H1 (cell line): Measurements from ENCODE around the gene SLC27A4. TPM values are rescaled to one million over a fixed set of nuclear protein-coding genes. Genes with fewer than 3 reads are reported as not detected.

Experiments
- CTCF ChIA-PET: fragments of 300-600 bp; sonication (Branson Sonifier 250); formaldehyde crosslinking; loops from one replicate; lab custom pipeline; 2021; ENCODE audit not compliant: partially characterized antibody; lab: Charles Lee
- POLR2A ChIA-PET: fragments of 300-600 bp; sonication (Branson Sonifier 250); formaldehyde crosslinking; loops from one replicate; lab custom pipeline; 2021; ENCODE audit warnings: inconsistent platforms; ENCODE audit not compliant: partially characterized antibody; lab: Charles Lee
- DNase-seq, 2 experiments: peaks; one replicate each; pipeline versions ENCODE4 v3.0.0 to v3.0.0-alpha.2; 2010 to 2022; ENCODE audit warnings: low spot score in 2 of 2, low read depth in 1 of 2, mixed read lengths in 1 of 2
- FAIRE-seq: peaks from 2 replicates; lab custom pipeline; 2011; peaks lifted over from hg19 to GRCh38; lab: Jason Lieb, UNC
- H2AFZ ChIP-seq: 2 replicates; pipeline ENCODE4 v1.8.1; 2012; ENCODE audit warnings: low read length, inconsistent platforms
- H2AK5ac ChIP-seq: 2 replicates; pipeline ENCODE4 v1.6.1; 2013; ENCODE audit warnings: low read depth, low read length
- H2BK120ac ChIP-seq: replicated peaks from 2 replicates; pipeline ENCODE3; 2013; ENCODE audit warnings: low read depth, low read length, inconsistent platforms
- H2BK12ac ChIP-seq: 2 replicates; pipeline ENCODE4 v1.6.1; 2013; ENCODE audit warnings: low read depth, low read length
- H2BK15ac ChIP-seq: 2 replicates; pipeline ENCODE4 v1.6.1; 2013; ENCODE audit warnings: low read length
- H2BK20ac ChIP-seq: 2 replicates; pipeline ENCODE4 v1.6.1; 2013; ENCODE audit warnings: low read length
- H2BK5ac ChIP-seq: 2 replicates; pipeline ENCODE4 v1.6.1; 2013; ENCODE audit warnings: low read depth, low read length
- H3K14ac ChIP-seq: 2 replicates; pipeline ENCODE4 v1.6.1; 2013; ENCODE audit warnings: inconsistent platforms; ENCODE audit not compliant: insufficient read length
- H3K18ac ChIP-seq: 2 replicates; pipeline ENCODE4 v1.6.1; 2013; ENCODE audit warnings: low read length; ENCODE audit errors: extremely low read depth
- H3K23ac ChIP-seq: 2 replicates; pipeline ENCODE4 v1.6.1; 2013; ENCODE audit warnings: inconsistent platforms; ENCODE audit not compliant: insufficient read length
- H3K23me2 ChIP-seq: 2 replicates; pipeline ENCODE4 v1.6.1; 2013; ENCODE audit warnings: low read depth, low read length
- H3K27ac ChIP-seq: 2 replicates; pipeline ENCODE4 v1.6.1; 2011; ENCODE audit warnings: low read depth, low read length, inconsistent platforms
- H3K27me3 ChIP-seq, 4 experiments: replicated peaks in 1 of 4; 1 replicate in 1 of 4; 2 replicates in 3 of 4; pipeline versions ENCODE4 v1.6.1 to v1.8.1; 2011 to 2013; ENCODE audit warnings: low read length in 3 of 4, mild to moderate bottlenecking in 3 of 4, inconsistent platforms in 2 of 4, mixed read lengths in 2 of 4, moderate library complexity in 1 of 4; ENCODE audit not compliant: control insufficient read depth in 3 of 4, insufficient read depth in 3 of 4; ENCODE audit errors: extremely low read depth in 1 of 4
- H3K36me3 ChIP-seq, 4 experiments: 2 replicates each; pipeline versions ENCODE4 v1.6.1 to v1.8.1; 2011 to 2013; ENCODE audit warnings: mild to moderate bottlenecking in 4 of 4, low read length in 3 of 4, moderate library complexity in 2 of 4, control low read depth in 1 of 4, inconsistent platforms in 1 of 4; ENCODE audit not compliant: insufficient read depth in 4 of 4, control insufficient read depth in 2 of 4
- H3K4ac ChIP-seq: replicated peaks from 2 replicates; pipeline ENCODE3; 2013; ENCODE audit warnings: low read length, low read depth, mixed read lengths, inconsistent platforms; ENCODE audit not compliant: insufficient read length
- H3K4me1 ChIP-seq, 4 experiments: replicated peaks in 1 of 4; 1 replicate in 1 of 4; 2 replicates in 3 of 4; pipeline versions ENCODE4 v1.6.1 to v1.8.1; 2011 to 2013; ENCODE audit warnings: low read length in 3 of 4, inconsistent platforms in 2 of 4, mixed read lengths in 1 of 4; ENCODE audit not compliant: insufficient read depth in 4 of 4, control insufficient read depth in 3 of 4
- H3K4me2 ChIP-seq, 2 experiments: 2 replicates each; pipeline versions ENCODE4 v1.6.1 to v1.8.1; 2011 to 2013; ENCODE audit warnings: low read depth in 2 of 2, low read length in 2 of 2, control low read depth in 1 of 2, inconsistent platforms in 1 of 2, mild to moderate bottlenecking in 1 of 2; ENCODE audit not compliant: insufficient read depth in 1 of 2
- H3K4me3 ChIP-seq, 4 experiments: fragments of 200-600, 300-600 bp in 1 of 4; sonication (generic), shearing (Covaris generic), sonication (Bioruptor Twin) in 1 of 4; 2 replicates each; pipeline versions ENCODE4 v1.5.1 to v1.8.1; 2011 to 2016; ENCODE audit warnings: low read length in 4 of 4, low read depth in 3 of 4, control low read depth in 2 of 4, inconsistent platforms in 2 of 4, mild to moderate bottlenecking in 2 of 4, mixed read lengths in 1 of 4, moderate library complexity in 1 of 4; ENCODE audit not compliant: insufficient read depth in 2 of 4; ENCODE audit errors: extremely low read depth in 1 of 4
- H3K56ac ChIP-seq: replicated peaks from 2 replicates; pipeline ENCODE3; 2013; ENCODE audit warnings: low read depth, mild to moderate bottlenecking, mixed read lengths, low read length, inconsistent platforms; ENCODE audit not compliant: insufficient read length
- H3K79me1 ChIP-seq: 2 replicates; pipeline ENCODE4 v1.6.1; 2013; ENCODE audit warnings: low read depth, low read length, control low read depth
- H3K79me2 ChIP-seq, 2 experiments: 2 replicates each; pipeline versions ENCODE4 v1.6.1 to v1.8.1; 2012 to 2013; ENCODE audit warnings: low read length in 2 of 2, mild to moderate bottlenecking in 2 of 2, inconsistent platforms in 1 of 2; ENCODE audit not compliant: insufficient read depth in 2 of 2, control insufficient read depth in 1 of 2
- H3K9ac ChIP-seq, 4 experiments: replicated peaks in 1 of 4; 1 replicate in 1 of 4; 2 replicates in 3 of 4; pipeline versions ENCODE4 v1.6.1 to v1.8.1; 2011 to 2013; ENCODE audit warnings: low read depth in 3 of 4, low read length in 3 of 4, control low read depth in 2 of 4, mild to moderate bottlenecking in 2 of 4, moderate library complexity in 2 of 4, inconsistent platforms in 1 of 4; ENCODE audit errors: extremely low read depth in 1 of 4
- H3K9me3 ChIP-seq, 2 experiments: 2 replicates each; pipeline versions ENCODE4 v1.6.1 to v1.8.1; 2012 to 2013; ENCODE audit warnings: mild to moderate bottlenecking in 2 of 2, moderate library complexity in 2 of 2, control low read depth in 1 of 2, inconsistent platforms in 1 of 2, low read depth in 1 of 2, low read length in 1 of 2, mixed read lengths in 1 of 2; ENCODE audit not compliant: insufficient read depth in 2 of 2
- H4K20me1 ChIP-seq, 2 experiments: replicated peaks in 1 of 2; 2 replicates each; pipeline versions ENCODE3 to v1.8.1; 2011 to 2013; ENCODE audit warnings: inconsistent platforms in 2 of 2, low read length in 2 of 2, mild to moderate bottlenecking in 1 of 2; ENCODE audit not compliant: insufficient read depth in 2 of 2, control insufficient read depth in 1 of 2
- H4K5ac ChIP-seq: 2 replicates; pipeline ENCODE4 v1.6.1; 2013; ENCODE audit warnings: low read length, low read depth, mixed read lengths, inconsistent platforms; ENCODE audit not compliant: insufficient read length
- H4K8ac ChIP-seq: 2 replicates; pipeline ENCODE4 v1.8.0; 2013; ENCODE audit warnings: mild to moderate bottlenecking, moderate library complexity, low read length, inconsistent platforms; ENCODE audit not compliant: insufficient read depth; ENCODE audit errors: extremely low read depth
- H4K91ac ChIP-seq: replicated peaks from 2 replicates; pipeline ENCODE3; 2013; ENCODE audit warnings: low read length, mixed read lengths, inconsistent platforms; ENCODE audit not compliant: insufficient read length
- ASH2L ChIP-seq: fragments of 200-600, 300-600 bp; sonication (generic); IDR thresholded peaks from one replicate; pipeline ENCODE4 v1.7.1; 2017; ENCODE audit warnings: low read length
- RAD21 ChIP-seq, 2 experiments: IDR thresholded peaks in 1 of 2; conservative IDR thresholded peaks in 1 of 2; 2 replicates each; pipeline ENCODE4 v1.6.1; 2011; ENCODE audit warnings: low read depth in 2 of 2, low read length in 2 of 2, improper control_type of control experiment in 1 of 2, inconsistent platforms in 1 of 2, mild to moderate bottlenecking in 1 of 2, moderate library complexity in 1 of 2
- RBBP5 ChIP-seq: IDR thresholded peaks from 2 replicates; pipeline ENCODE4 v1.7.1; 2012; ENCODE audit warnings: low read depth, mild to moderate bottlenecking, inconsistent platforms, low read length, moderate library complexity, borderline replicate concordance
- SIN3A ChIP-seq, 2 experiments: IDR thresholded peaks in 1 of 2; conservative IDR thresholded peaks in 1 of 2; 2 replicates each; pipeline ENCODE4 v1.6.1; 2011 to 2012; ENCODE audit warnings: low read length in 2 of 2, improper control_type of control experiment in 1 of 2, low read depth in 1 of 2, mild to moderate bottlenecking in 1 of 2
- SP2 ChIP-seq: IDR thresholded peaks from 2 replicates; pipeline ENCODE4 v1.6.1; 2012; ENCODE audit warnings: mild to moderate bottlenecking, low read length, inconsistent platforms
- WGBS, 2 experiments: shearing (Covaris generic) in 1 of 2; methylation state at CpG; one replicate each; pipeline versions ENCODE4 v1.1.6 to v1.1.7; 2013 to 2015; ENCODE audit warnings: low lambda C conversion rate in 2 of 2, mixed read lengths in 2 of 2, inconsistent platforms in 1 of 2, low coverage in 1 of 2, missing lambda C conversion rate in 1 of 2; ENCODE audit not compliant: insufficient replicate concordance in 2 of 2, insufficient coverage in 1 of 2, insufficient read length in 1 of 2; ENCODE audit errors: extremely low coverage in 1 of 2, missing lambda C conversion rate in 1 of 2; 5-methylcytosine and 5-hydroxymethylcytosine counted together
- long read RNA-seq, 2 experiments: library from RNA in 1 of 2; library from capped mRNA in 1 of 2; stranded (forward); transcript quantifications; one replicate each; pipeline ENCODE4 v2.0.0, GENCODE V29; 2021; ENCODE audit warnings: inconsistent platforms in 1 of 2
- polyA minus RNA-seq, 3 experiments: library from RNA; depleted of rRNA, polyadenylated mRNA; stranded (reverse); fragments of >200 nt; gene quantifications; 1 replicate in 2 of 3; 2 replicates in 1 of 3; pipeline ENCODE4 v1.2.3, GENCODE V29; 2011
- polyA plus RNA-seq, 7 experiments: library from polyadenylated mRNA; depleted of rRNA in 3 of 7; stranded (reverse) in 5 of 7; unstranded in 2 of 7; fragments of >200 nt in 5 of 7; fragments of 200-250 nt in 2 of 7; gene quantifications; 1 replicate in 5 of 7; 2 replicates in 1 of 7; 4 replicates in 1 of 7; pipeline versions ENCODE4 v1.2.1 to v1.2.3, GENCODE V29; 2011 to 2013; ENCODE audit warnings: missing spikeins in 2 of 7, mixed read lengths in 2 of 7
- total RNA-seq: library from RNA; stranded (reverse); fragmentation: NEBNext Ultra II Directional; extraction: Animal tissue kit (Norgen Biotek cat#: 25700); gene quantifications from 2 replicates; pipeline ENCODE4 v1.2.1, GENCODE V29; 2021
- TF ChIP-seq, protein P1 (sequence below): IDR thresholded peaks from 2 replicates; pipeline ENCODE4 v1.6.1; 2011; ENCODE audit warnings: low read depth, mild to moderate bottlenecking, low read length; ENCODE audit not compliant: insufficient read depth

SLC27A4 gene
- 20.5 and 21.1 TPM in 2 replicates for total RNA-seq
- 14.9 and 23.1 TPM in 2 replicates for polyA plus RNA-seq (2011; rRNA removed)
- 14.8 TPM for polyA plus RNA-seq (2011; cell fraction: cytosol; rRNA removed)
- polyA plus RNA-seq (2011; cell fraction: nucleus; rRNA removed) = 24.5 TPM
- 12.1 to 19.7 TPM (median 18.6 TPM) in 4 replicates for polyA plus RNA-seq (2012, experiment 1 of 2)
- polyA plus RNA-seq (2012, experiment 2 of 2) = 20.0 TPM
- polyA plus RNA-seq (2013, experiment 1 of 2) = 19.0 TPM
- polyA plus RNA-seq (2013, experiment 2 of 2) = 22.2 TPM
- 17.4 and 19.9 TPM in 2 replicates for polyA minus RNA-seq (2011; rRNA and poly(A)+ RNA removed)
- polyA minus RNA-seq (2011; cell fraction: cytosol; rRNA and poly(A)+ RNA removed) = 16.5 TPM
- polyA minus RNA-seq (2011; cell fraction: nucleus; rRNA and poly(A)+ RNA removed) = 10.8 TPM
- long read RNA-seq, experiment 1, partial matches to known transcripts = 19 of 23 reads
- long read RNA-seq, experiment 1, other reads (novel, unspliced or antisense) = 2 of 23 reads
- long read RNA-seq, experiment 2, partial matches to known transcripts = 6 of 8 reads
- long read RNA-seq, experiment 2, other reads (novel, unspliced or antisense) = 1 of 8 reads

DNA sequence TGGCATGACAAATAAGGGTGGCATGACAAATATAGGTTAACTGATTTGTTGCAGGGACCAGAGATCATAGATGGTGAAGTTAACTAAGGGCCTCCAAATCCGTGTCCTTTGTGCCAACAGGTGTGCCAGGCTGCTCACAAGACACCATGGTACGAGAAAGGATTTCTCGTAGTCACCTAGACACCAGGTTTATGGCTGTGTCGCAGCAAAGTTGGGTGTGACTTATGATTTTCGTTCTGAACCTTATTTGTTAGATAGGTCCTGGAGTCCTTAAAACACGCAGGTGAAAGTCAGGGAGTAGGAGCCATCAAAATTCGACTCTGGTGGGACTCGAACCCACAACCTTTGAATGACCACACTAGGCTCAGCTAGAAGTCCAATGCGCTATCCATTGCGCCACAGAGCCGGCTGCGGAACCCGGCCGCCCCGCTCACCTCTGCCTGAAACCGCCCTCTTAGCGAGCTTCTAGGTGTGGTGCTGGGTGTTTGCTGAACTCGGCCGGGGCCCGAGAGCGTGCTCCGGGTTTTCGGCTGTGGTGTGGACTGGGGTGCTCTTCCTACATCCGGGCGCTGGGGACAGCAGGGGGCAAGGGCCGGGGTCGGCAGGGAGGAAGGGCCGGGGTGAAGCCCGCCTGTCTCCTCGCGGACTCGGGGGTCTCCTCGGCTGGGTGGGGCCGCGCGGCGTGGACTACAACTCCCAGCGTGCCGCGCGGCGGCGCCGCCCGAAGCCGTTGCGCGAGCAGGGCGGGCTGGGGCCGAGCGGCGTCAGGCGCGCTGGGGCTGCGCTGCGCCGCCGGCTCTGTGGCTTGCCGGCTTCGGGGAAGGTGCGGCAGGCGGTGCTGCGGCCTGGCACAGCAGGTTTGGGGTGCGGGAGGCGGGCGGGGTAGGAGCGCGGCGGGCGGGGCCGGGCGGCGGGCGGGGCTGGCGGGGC is at the start of gene SLC27A4:
Gene SLC27A4 (plus strand): TSS at position 767 of the 930 bp plus-strand sequence. CDS start 2,606 bp downstream, outside the sequence.
- peaks cover 0 to 2% of the 10 kb centered on the region in 2 experiments for H4K20me1 ChIP-seq
- H4K5ac ChIP-seq = no peak within 1 kb of the TSS
- H3K79me2 ChIP-seq = no peaks in the 10 kb centered on the region
- H3K27ac ChIP-seq = no peak within 1 kb of the TSS; the same call in 1 of the 2 replicates
- H3K4me2 ChIP-seq = peak within 1 kb of the TSS; percentile 55 to 95
- H3K4me3 ChIP-seq = peak within 1 kb of the TSS; percentile 60 to 90 (median 77)
- peak within 1 kb of the TSS; percentile 91 for H4K8ac ChIP-seq
- no peak within 1 kb of the TSS for H2BK15ac ChIP-seq
- DNase-seq (peak; percentile 89 to 97), FAIRE-seq (no peak)
- H3K23me2 ChIP-seq = peaks cover 5% of the 10 kb centered on the region; the same call in 1 of the 2 replicates
- H3K79me1 ChIP-seq = no peaks in the 10 kb centered on the region
- H2BK120ac ChIP-seq = no peak within 1 kb of the TSS
- H4K91ac ChIP-seq = no peak within 1 kb of the TSS
- H3K56ac ChIP-seq = no peak within 1 kb of the TSS
- ChIA-PET CTCF (interaction anchor here (0.6 to 1.5 kb wide), 5 partner anchors 13 to 223 kb away, joined by 3 to 4 read pairs (median 3); no protein-coding TSS in a partner anchor), POLR2A (interaction anchor here (0.7 to 1.5 kb wide), 8 partner anchors 9 to 349 kb away, joined by 3 to 6 read pairs (median 4); partner anchors contain the start of gene SET)
- peak within 1 kb of the TSS; percentile 72; the same call in 1 of the 2 replicates for H2AFZ ChIP-seq
- H3K18ac ChIP-seq = peak within 1 kb of the TSS; percentile 29; the same call in 1 of the 2 replicates
- no peak within 1 kb of the TSS for H3K23ac ChIP-seq
- peaks cover 0 to 2% (median 0%) of the 10 kb centered on the region in 4 experiments; a peak in 2 of 7 replicates for H3K4me1 ChIP-seq
- no peaks in the 10 kb centered on the region; a peak in 1 of 7 replicates for H3K27me3 ChIP-seq
- H2BK5ac ChIP-seq = no peak within 1 kb of the TSS
- H2BK20ac ChIP-seq = no peak within 1 kb of the TSS
- peak within 1 kb of the TSS in 3 of 4 experiments; percentile 22 to 39 (median 26); a peak in 4 of 7 replicates for H3K9ac ChIP-seq
- H3K14ac ChIP-seq = no peak within 1 kb of the TSS
- no peak within 1 kb of the TSS for H2AK5ac ChIP-seq
- H3K9me3 ChIP-seq = no peaks in the 10 kb centered on the region
- 9% methylated on average over 39 of the region's 75 CpGs; no CpG with 5 or more reads in 1 of the 2 experiments for WGBS, 2 experiments
- no peak within 1 kb of the TSS for H2BK12ac ChIP-seq
- no peaks in the 10 kb centered on the region; a peak in 1 of 8 replicates for H3K36me3 ChIP-seq
- H3K4ac ChIP-seq = no peak within 1 kb of the TSS
- peak; percentile 99 for TF ChIP-seq ASH2L
- TF ChIP-seq, protein P1, sequence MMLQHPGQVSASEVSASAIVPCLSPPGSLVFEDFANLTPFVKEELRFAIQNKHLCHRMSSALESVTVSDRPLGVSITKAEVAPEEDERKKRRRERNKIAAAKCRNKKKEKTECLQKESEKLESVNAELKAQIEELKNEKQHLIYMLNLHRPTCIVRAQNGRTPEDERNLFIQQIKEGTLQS = no peak
- peak; percentile 24 to 52; a peak in 2 of 4 replicates for TF ChIP-seq SIN3A (conservative IDR thresholded peaks at IDR 0.05 in 1 of 2, IDR thresholded peaks at IDR 0.05 in 1 of 2; ENCODE audit: low read depth in 1 of 2, low read length in 2 of 2)
- TF ChIP-seq RBBP5 = peak; percentile 100
- TF ChIP-seq RAD21 (IDR thresholded peaks at IDR 0.05 in 1 of 2, conservative IDR thresholded peaks at IDR 0.05 in 1 of 2; ENCODE audit: low read depth in 2 of 2, low read length in 2 of 2) = peak in 1 of 2 experiments; percentile 3; a peak in 1 of 4 replicates
- no peak for TF ChIP-seq SP2
